ENCODE measurements around the gene ADORA3. TPM values are rescaled to one million over a fixed set of nuclear protein-coding genes. Genes with fewer than 3 reads are reported as not detected.

ADORA3 gene
- polyA plus RNA-seq, 1 donor (not counting 4 experiments of a cell fraction or from before 2014, with no cell fraction given), result not detected

GRCh38 chr1:111487133-111487532 is 16.3 kb downstream of the ADORA3 start:
- no peak for TF ChIP-seq EZH2 (IDR thresholded peaks at IDR 0.05; ENCODE audit: low read length)
- TF ChIP-seq CTCF (optimal IDR thresholded peaks at IDR 0.05 in 1 of 3, IDR thresholded peaks at IDR 0.05 in 1 of 3, conservative IDR thresholded peaks at IDR 0.05 in 1 of 3; ENCODE audit: extremely low read depth in 1 of 3, insufficient read depth in 2 of 3, low read length in 3 of 3), result no peak

GRCh38 chr1:111486431-111486830 is 17.0 kb downstream of the ADORA3 start:
- no peaks in the 10 kb centered on the region for H3K9me1 ChIP-seq (ENCODE audit: control insufficient read depth, extremely low read depth, insufficient read depth, low read length)
- DNase-seq (ENCODE audit: low read depth, low spot score) (no peak), FAIRE-seq (no peak)
- no peaks in the 10 kb centered on the region for H3K4me1 ChIP-seq (ENCODE audit: control insufficient read depth, extremely low read depth, insufficient read depth, low read length)
- TF ChIP-seq EZH2 (IDR thresholded peaks at IDR 0.05; ENCODE audit: low read length) (no peak), CTCF (optimal IDR thresholded peaks at IDR 0.05 in 1 of 3, IDR thresholded peaks at IDR 0.05 in 1 of 3, conservative IDR thresholded peaks at IDR 0.05 in 1 of 3; ENCODE audit: extremely low read depth in 1 of 3, insufficient read depth in 2 of 3, low read length in 3 of 3) (no peak)
- H3K9ac ChIP-seq (ENCODE audit: control insufficient read depth, extremely low read depth, insufficient read depth, low read length), result no peak overlapping the region
- H3K79me2 ChIP-seq (ENCODE audit: control insufficient read depth, insufficient read depth, low read length), result no peaks in the 10 kb centered on the region
- peaks cover 6% of the 10 kb centered on the region for H3K27me3 ChIP-seq (ENCODE audit: control insufficient read depth, extremely low read depth, insufficient read depth, low read length)
- H4K20me1 ChIP-seq (ENCODE audit: control insufficient read depth, extremely low read depth, insufficient read depth, low read length), result no peaks in the 10 kb centered on the region
- no peaks in the 10 kb centered on the region for H3K36me3 ChIP-seq (ENCODE audit: control insufficient read depth in 2 of 2, extremely low read depth in 1 of 2, insufficient read depth in 2 of 2, low read length in 2 of 2)
- H2AFZ ChIP-seq (ENCODE audit: control insufficient read depth, low read length), result no peak overlapping the region
- dilution Hi-C loops (cut with MboI; ENCODE audit: extremely low pct_ligation_motif_present, low sequenced_read_pairs), result no loop called here
- no peak overlapping the region for H3K27ac ChIP-seq (ENCODE audit: control insufficient read depth, insufficient read depth, low read length)
- no peak overlapping the region for H3K4me3 ChIP-seq (ENCODE audit: control insufficient read depth in 2 of 3, extremely low read depth in 1 of 3, insufficient read depth in 2 of 3, low read depth in 1 of 3, low read length in 3 of 3)
- no peak overlapping the region for H3K4me2 ChIP-seq (ENCODE audit: control insufficient read depth, extremely low read depth, insufficient read depth, low read depth, low read length)
- no peaks in the 10 kb centered on the region for H3K9me3 ChIP-seq (ENCODE audit: control insufficient read depth, low read depth, low read length)

More at GRCh38 chr1:111487133-111487532, 16.3 kb downstream of the ADORA3 start:
- H3K9ac ChIP-seq (ENCODE audit: control insufficient read depth, extremely low read depth, insufficient read depth, low read length), result no peak overlapping the region
- H3K4me1 ChIP-seq (ENCODE audit: control insufficient read depth, extremely low read depth, insufficient read depth, low read length), result no peaks in the 10 kb centered on the region
- H3K4me3 ChIP-seq (ENCODE audit: control insufficient read depth in 2 of 3, extremely low read depth in 1 of 3, insufficient read depth in 2 of 3, low read depth in 1 of 3, low read length in 3 of 3), result no peak overlapping the region
- no peak overlapping the region for H2AFZ ChIP-seq (ENCODE audit: control insufficient read depth, low read length)
- H3K9me3 ChIP-seq (ENCODE audit: control insufficient read depth, low read depth, low read length), result no peaks in the 10 kb centered on the region
- no peaks in the 10 kb centered on the region for H4K20me1 ChIP-seq (ENCODE audit: control insufficient read depth, extremely low read depth, insufficient read depth, low read length)
- DNase-seq (ENCODE audit: low read depth, low spot score), result no peak
- no peak overlapping the region for H3K27ac ChIP-seq (ENCODE audit: control insufficient read depth, insufficient read depth, low read length)
- FAIRE-seq, result no peak
- H3K27me3 ChIP-seq (ENCODE audit: control insufficient read depth, extremely low read depth, insufficient read depth, low read length), result peaks cover 6% of the 10 kb centered on the region
- H3K4me2 ChIP-seq (ENCODE audit: control insufficient read depth, extremely low read depth, insufficient read depth, low read depth, low read length), result no peak overlapping the region
- H3K79me2 ChIP-seq (ENCODE audit: control insufficient read depth, insufficient read depth, low read length), result no peaks in the 10 kb centered on the region
- dilution Hi-C loops (cut with MboI; ENCODE audit: extremely low pct_ligation_motif_present, low sequenced_read_pairs), result no loop called here
- H3K9me1 ChIP-seq (ENCODE audit: control insufficient read depth, extremely low read depth, insufficient read depth, low read length), result no peaks in the 10 kb centered on the region
- H3K36me3 ChIP-seq (ENCODE audit: control insufficient read depth in 2 of 2, extremely low read depth in 1 of 2, insufficient read depth in 2 of 2, low read length in 2 of 2), result no peaks in the 10 kb centered on the region

Data from keratinocyte (primary cell).